H1 (cell line): ENCODE results near the gene TLL2. TPM values are rescaled to one million over a fixed set of nuclear protein-coding genes. Genes with fewer than 3 reads are reported as not detected.

ENCODE experiments used
- ASH2L ChIP-seq: fragments of 200-600, 300-600 bp; sonication (generic); IDR thresholded peaks from one replicate; pipeline ENCODE4 v1.7.1; 2017; ENCODE audit warnings: low read length
- BRCA1 ChIP-seq: IDR thresholded peaks from 2 replicates; pipeline ENCODE4 v1.6.1; 2012; ENCODE audit warnings: low read depth, low read length, improper control_type of control experiment
- CEBPB ChIP-seq: IDR thresholded peaks from 2 replicates; pipeline ENCODE4 v1.6.1; 2012; ENCODE audit warnings: low read depth, low read length
- EGR1 ChIP-seq: IDR thresholded peaks from 2 replicates; pipeline ENCODE4 v1.6.1; 2011; ENCODE audit warnings: low read depth, low read length, borderline replicate concordance
- EP300 ChIP-seq, 2 experiments: IDR thresholded peaks; 1 replicate in 1 of 2; 2 replicates in 1 of 2; pipeline ENCODE4 v1.6.1; 2011 to 2012; ENCODE audit warnings: low read depth in 2 of 2, low read length in 2 of 2, mild to moderate bottlenecking in 2 of 2, borderline replicate concordance in 1 of 2, inconsistent platforms in 1 of 2, moderate library complexity in 1 of 2
- EZH2 ChIP-seq: fragments of 200-600 bp; sonication (generic); IDR thresholded peaks from 2 replicates; pipeline ENCODE4 v1.7.1; 2012; ENCODE audit warnings: low read depth, mild to moderate bottlenecking, moderate library complexity, low read length, inconsistent platforms; ENCODE audit not compliant: severe bottlenecking
- KDM5A ChIP-seq: fragments of 200-600 bp; IDR thresholded peaks from 2 replicates; pipeline ENCODE4 v1.7.1; 2012; ENCODE audit warnings: mild to moderate bottlenecking, low read length, inconsistent platforms, mixed read lengths
- SP1 ChIP-seq: IDR thresholded peaks from 2 replicates; pipeline ENCODE4 v1.6.1; 2011; ENCODE audit warnings: low read depth, low read length
- SP4 ChIP-seq: IDR thresholded peaks from 2 replicates; pipeline ENCODE4 v1.6.1; 2012; ENCODE audit warnings: low read length, inconsistent platforms
- TEAD4 ChIP-seq: IDR thresholded peaks from 2 replicates; pipeline ENCODE4 v1.6.1; 2012; ENCODE audit warnings: low read depth, low read length, inconsistent platforms, mixed read lengths
- polyA plus RNA-seq, 7 experiments: library from polyadenylated mRNA; depleted of rRNA in 3 of 7; stranded (reverse) in 5 of 7; unstranded in 2 of 7; fragments of >200 nt in 5 of 7; fragments of 200-250 nt in 2 of 7; gene quantifications; 1 replicate in 5 of 7; 2 replicates in 1 of 7; 4 replicates in 1 of 7; pipeline versions ENCODE4 v1.2.1 to v1.2.3, GENCODE V29; 2011 to 2013; ENCODE audit warnings: missing spikeins in 2 of 7, mixed read lengths in 2 of 7
- total RNA-seq: library from RNA; stranded (reverse); fragmentation: NEBNext Ultra II Directional; extraction: Animal tissue kit (Norgen Biotek cat#: 25700); gene quantifications from 2 replicates; pipeline ENCODE4 v1.2.1, GENCODE V29; 2021
- TF ChIP-seq, protein P1 (sequence below): fragments of 300-600 bp; sonication (generic); IDR thresholded peaks from 2 replicates; pipeline ENCODE4 v1.7.1; 2012; ENCODE audit warnings: low read length, moderate library complexity, mild to moderate bottlenecking, inconsistent platforms; ENCODE audit not compliant: insufficient replicate concordance

Gene TLL2
- total and polyA plus RNA-seq, 2 of the 8 experiments (the other 6 are each of a cell fraction or from before 2014, with no cell fraction given) = 2.4 to 3.2 TPM

- TF ChIP-seq, protein P1, sequence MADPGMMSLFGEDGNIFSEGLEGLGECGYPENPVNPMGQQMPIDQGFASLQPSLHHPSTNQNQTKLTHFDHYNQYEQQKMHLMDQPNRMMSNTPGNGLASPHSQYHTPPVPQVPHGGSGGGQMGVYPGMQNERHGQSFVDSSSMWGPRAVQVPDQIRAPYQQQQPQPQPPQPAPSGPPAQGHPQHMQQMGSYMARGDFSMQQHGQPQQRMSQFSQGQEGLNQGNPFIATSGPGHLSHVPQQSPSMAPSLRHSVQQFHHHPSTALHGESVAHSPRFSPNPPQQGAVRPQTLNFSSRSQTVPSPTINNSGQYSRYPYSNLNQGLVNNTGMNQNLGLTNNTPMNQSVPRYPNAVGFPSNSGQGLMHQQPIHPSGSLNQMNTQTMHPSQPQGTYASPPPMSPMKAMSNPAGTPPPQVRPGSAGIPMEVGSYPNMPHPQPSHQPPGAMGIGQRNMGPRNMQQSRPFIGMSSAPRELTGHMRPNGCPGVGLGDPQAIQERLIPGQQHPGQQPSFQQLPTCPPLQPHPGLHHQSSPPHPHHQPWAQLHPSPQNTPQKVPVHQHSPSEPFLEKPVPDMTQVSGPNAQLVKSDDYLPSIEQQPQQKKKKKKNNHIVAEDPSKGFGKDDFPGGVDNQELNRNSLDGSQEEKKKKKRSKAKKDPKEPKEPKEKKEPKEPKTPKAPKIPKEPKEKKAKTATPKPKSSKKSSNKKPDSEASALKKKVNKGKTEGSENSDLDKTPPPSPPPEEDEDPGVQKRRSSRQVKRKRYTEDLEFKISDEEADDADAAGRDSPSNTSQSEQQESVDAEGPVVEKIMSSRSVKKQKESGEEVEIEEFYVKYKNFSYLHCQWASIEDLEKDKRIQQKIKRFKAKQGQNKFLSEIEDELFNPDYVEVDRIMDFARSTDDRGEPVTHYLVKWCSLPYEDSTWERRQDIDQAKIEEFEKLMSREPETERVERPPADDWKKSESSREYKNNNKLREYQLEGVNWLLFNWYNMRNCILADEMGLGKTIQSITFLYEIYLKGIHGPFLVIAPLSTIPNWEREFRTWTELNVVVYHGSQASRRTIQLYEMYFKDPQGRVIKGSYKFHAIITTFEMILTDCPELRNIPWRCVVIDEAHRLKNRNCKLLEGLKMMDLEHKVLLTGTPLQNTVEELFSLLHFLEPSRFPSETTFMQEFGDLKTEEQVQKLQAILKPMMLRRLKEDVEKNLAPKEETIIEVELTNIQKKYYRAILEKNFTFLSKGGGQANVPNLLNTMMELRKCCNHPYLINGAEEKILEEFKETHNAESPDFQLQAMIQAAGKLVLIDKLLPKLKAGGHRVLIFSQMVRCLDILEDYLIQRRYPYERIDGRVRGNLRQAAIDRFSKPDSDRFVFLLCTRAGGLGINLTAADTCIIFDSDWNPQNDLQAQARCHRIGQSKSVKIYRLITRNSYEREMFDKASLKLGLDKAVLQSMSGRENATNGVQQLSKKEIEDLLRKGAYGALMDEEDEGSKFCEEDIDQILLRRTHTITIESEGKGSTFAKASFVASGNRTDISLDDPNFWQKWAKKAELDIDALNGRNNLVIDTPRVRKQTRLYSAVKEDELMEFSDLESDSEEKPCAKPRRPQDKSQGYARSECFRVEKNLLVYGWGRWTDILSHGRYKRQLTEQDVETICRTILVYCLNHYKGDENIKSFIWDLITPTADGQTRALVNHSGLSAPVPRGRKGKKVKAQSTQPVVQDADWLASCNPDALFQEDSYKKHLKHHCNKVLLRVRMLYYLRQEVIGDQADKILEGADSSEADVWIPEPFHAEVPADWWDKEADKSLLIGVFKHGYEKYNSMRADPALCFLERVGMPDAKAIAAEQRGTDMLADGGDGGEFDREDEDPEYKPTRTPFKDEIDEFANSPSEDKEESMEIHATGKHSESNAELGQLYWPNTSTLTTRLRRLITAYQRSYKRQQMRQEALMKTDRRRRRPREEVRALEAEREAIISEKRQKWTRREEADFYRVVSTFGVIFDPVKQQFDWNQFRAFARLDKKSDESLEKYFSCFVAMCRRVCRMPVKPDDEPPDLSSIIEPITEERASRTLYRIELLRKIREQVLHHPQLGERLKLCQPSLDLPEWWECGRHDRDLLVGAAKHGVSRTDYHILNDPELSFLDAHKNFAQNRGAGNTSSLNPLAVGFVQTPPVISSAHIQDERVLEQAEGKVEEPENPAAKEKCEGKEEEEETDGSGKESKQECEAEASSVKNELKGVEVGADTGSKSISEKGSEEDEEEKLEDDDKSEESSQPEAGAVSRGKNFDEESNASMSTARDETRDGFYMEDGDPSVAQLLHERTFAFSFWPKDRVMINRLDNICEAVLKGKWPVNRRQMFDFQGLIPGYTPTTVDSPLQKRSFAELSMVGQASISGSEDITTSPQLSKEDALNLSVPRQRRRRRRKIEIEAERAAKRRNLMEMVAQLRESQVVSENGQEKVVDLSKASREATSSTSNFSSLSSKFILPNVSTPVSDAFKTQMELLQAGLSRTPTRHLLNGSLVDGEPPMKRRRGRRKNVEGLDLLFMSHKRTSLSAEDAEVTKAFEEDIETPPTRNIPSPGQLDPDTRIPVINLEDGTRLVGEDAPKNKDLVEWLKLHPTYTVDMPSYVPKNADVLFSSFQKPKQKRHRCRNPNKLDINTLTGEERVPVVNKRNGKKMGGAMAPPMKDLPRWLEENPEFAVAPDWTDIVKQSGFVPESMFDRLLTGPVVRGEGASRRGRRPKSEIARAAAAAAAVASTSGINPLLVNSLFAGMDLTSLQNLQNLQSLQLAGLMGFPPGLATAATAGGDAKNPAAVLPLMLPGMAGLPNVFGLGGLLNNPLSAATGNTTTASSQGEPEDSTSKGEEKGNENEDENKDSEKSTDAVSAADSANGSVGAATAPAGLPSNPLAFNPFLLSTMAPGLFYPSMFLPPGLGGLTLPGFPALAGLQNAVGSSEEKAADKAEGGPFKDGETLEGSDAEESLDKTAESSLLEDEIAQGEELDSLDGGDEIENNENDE = no peak
- TF ChIP-seq ASH2L (no peak), CEBPB (no peak), BRCA1 (no peak), EP300 (IDR thresholded peaks at IDR 0.05; ENCODE audit: borderline replicate concordance in 1 of 2, low read depth in 2 of 2, low read length in 2 of 2) (peak in 1 of 2 experiments; percentile 51; a peak in 1 of 3 replicates), EZH2 (no peak), SP1 (peak; percentile 56; the same call in 1 of the 2 replicates), SP4 (no peak), KDM5A (no peak), EGR1 (no peak), TEAD4 (peak; percentile 74; the same call in 1 of the 2 replicates)
These were observed 4.6 kb downstream of the TLL2 start (continued) for GRCh38 chr10:96509017-96509641.
